GM18526 (cell line): Measurements from ENCODE around the gene RMI2.

Experiments used
- POLR2A ChIP-seq: IDR thresholded peaks from 3 replicates; pipeline ENCODE4 v1.6.1; 2011; ENCODE audit not compliant: insufficient read length; ENCODE audit errors: extremely low read depth

The RMI2 gene

GRCh38 chr16:11345040-11345862 lies at the start of gene RMI2:
TSS of gene RMI2 (plus strand) at chr16:11345459. CDS start at chr16:11345472, 13 bp downstream.
- TF ChIP-seq POLR2A: peak; percentile 37

GRCh38 chr16:11295672-11296071 lies 49.6 kb upstream of the RMI2 start:
- TF ChIP-seq POLR2A: no peak

DNA sequence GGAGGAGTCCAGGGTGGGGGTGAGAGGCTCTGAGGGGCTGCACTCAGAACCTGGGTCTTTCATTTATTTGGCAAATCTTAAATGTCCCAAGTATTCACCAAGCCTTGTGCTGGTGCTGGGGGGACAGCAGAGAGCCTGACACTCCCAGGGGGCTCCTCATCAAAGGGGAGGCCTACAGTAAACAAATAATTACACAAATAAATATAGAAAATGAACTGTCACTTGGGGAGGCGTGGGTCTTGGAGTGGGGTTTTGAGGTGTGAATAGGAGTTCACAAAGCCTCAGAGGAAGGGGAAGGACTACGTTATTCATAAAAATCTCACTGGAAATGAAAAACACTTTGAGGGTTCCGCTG lies 48.9 kb upstream of the RMI2 start:
- TF ChIP-seq POLR2A: no peak

DNA sequence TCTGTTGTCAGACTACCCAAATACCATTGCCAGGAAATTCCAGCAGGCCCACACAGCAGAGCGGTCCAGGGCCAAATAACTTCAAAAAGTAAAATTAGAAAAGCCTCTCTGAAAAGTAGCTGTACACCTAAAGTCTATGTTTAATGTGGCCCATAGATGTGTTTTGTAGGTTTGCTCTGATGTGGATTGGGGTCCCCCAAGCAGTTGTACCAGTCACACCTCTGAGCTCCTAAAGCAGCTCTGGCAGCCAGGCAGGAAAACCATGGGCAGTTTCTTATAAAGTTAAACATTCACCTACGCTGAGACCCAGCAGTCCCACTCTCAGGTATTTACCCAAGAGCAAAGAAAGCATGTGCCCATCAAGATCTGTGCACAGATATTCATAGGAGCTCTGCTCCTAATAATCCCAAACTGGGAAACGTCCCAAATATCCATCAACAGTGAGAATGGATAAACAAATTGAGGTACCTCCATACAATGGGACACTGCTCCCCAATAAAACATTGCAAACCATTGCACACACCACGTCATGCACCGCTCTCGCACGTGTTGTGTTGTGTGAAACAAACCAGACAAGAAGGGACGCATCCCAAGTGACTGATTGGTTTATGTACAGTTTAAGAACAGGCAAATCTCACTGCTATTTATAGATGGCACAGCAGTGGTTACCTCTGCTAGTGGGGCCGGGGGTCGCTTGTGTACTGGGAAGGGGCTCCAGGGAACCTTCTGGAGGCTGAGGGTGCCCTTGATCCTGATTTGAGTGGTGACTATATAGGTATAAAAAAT lies 48.4 kb upstream of the RMI2 start:
- TF ChIP-seq POLR2A: no peak

GRCh38 chr16:11297492-11298142 lies 47.6 kb upstream of the RMI2 start:
- TF ChIP-seq POLR2A: peak; percentile 41

GRCh38 chr16:11298143-11298900 lies 46.9 kb upstream of the RMI2 start:
- TF ChIP-seq POLR2A: no peak

DNA sequence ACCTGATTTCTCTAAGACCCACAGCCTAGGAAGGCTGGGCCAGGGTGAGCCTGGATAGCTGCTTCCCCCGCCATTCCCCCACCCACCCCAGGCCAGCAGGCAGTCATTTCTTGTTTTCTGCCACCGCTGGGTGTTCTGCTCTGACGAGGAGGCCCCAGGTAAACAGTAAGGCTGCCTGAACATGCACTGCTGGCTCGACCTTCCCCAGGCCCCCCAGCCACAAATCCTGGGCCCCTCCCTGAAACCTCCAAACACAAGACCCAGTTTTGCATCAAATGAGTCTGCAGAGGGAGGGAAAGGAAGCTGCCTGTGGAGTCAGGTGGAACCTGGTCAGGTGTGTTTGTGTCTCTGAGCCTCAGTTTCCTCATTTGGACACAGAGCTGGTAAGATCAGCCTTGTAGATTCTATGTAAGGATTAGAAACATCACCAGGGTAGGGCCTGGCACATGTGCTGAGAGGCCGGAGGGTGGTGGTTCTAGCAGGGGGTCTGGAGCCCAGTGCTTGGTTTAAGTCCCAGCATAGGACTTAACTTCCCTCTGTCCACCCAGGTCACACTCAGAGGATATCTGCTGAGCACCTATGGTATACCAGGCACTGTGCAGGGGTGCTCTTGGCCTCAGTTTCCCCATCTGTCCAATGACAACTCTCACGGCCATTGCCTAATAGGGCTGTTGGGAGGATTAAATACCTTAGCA lies 45.2 kb upstream of the RMI2 start:
- no peak for TF ChIP-seq POLR2A

GRCh38 chr16:11300560-11300892 lies 44.7 kb upstream of the RMI2 start:
- TF ChIP-seq POLR2A: no peak

DNA sequence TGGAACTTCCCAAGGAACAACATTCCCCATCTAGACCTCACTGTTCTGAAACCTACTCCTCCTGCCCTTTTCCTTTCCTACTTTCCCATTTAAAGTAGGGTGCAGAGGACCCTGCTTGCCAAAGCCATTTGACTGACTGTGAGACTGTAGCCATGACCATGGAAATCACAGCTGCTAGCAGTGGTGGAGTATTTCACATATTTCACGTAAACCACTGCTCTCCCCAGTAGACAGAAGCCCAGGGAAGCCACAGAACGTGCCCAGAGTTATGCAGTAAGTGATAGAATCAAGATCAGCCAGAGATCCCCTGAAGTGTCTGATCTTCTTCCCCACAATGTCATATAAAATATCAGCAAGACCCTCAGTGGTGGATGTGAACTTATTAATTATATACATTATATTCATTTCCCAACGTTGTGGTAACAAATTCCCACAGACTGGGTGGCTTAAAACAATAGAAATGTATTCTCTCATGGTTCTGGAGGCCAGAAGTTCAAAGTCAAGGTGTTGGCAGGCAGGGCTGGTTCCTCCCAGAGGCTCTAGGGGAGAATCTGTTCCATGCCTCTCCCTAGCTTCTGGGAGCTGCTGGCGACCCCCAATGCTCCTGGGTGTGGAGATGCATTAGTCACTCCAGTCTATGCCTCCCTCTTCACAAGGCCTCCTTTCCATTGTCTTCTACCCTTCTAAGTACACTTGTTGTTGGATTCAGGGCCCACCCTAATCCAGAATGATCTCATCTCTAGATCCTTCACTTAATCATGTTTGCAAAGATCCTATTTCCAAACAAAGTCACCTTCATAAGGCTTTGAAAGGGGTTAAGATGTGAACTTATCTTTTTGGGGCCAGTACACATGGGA lies 43.4 kb upstream of the RMI2 start:
- no peak for TF ChIP-seq POLR2A

GRCh38 chr16:11302977-11303376 lies 42.3 kb upstream of the RMI2 start:
- no peak for TF ChIP-seq POLR2A

DNA sequence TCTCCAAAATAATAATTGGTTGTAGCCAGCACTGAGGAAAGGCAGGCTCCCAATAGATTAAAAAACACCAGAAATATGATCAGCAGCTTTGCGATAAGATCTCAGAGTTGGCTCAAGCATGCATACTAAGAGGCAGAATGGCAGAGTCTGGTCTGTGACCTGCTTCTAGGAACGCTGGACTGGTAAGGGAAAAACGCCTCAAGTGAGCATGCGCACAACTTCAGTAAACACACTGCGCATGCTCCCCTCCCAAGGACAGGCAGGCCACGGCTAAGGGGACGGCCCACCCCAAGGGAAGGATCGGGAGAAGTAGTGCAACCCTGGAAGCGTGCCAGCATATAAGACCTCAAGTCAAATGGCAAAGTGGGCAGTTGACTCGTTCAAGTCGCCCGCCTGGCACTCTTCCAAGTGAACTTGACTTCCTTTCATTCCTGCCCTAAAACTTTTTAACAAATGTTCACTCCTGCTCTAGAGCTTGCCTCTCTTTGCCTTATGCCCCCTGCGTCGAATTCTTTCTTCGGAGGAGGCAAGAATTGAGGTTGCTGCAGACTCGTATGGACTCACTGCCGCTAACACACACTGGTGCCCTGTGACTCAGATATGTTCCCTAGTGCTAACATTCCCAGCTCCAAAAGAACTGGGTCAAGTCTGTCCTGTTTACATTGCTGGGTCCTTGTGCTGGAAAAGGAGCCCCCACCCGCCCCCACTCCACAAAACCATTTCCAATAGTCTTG lies 41.7 kb upstream of the RMI2 start:
- no peak for TF ChIP-seq POLR2A

- TF ChIP-seq POLR2A: no peak
Measured at GRCh38 chr16:11306381-11306780, 38.9 kb upstream of the RMI2 start.

DNA sequence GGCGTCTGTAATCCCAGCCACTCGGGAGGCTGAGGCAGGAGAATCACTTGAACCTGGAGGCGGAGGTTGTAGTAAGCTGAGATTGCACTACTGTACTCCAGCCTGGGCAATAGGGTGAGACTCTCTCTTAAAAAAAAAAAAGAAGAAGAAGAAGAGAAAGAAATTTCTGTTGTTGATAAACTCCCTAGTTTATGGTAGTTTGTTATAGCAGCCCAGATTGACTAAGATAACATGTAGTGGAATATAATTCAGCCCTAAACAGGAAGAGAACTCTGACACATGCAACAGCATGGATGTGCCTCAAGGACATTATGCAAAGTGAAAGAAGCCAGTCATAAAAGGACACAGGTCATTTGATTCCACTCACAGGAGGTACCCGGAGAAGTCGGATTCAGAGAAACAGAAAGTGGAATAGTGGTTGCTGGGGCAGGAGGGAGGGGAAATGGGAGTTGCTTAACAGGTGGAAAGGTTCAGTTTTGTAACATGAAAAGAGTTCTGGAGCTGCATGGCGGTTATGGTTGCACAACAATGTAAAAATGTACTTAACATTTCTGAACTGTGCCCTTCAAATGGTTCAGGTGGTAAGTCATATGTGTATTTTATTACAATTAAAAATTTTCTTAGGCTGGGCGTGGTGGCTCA lies 38.1 kb upstream of the RMI2 start:
- no peak for TF ChIP-seq POLR2A
